GM23248 (cell line): ENCODE data around the gene PALD1. TPM values are rescaled to one million over a fixed set of nuclear protein-coding genes. Genes with fewer than 3 reads are reported as not detected.
A peak's percentile ranks its signal among the peaks of the same experiment; 100 is the strongest.

Experiments used
- DNase-seq: peaks from one replicate; pipeline ENCODE4 v3.0.0-alpha.2; 2015
- H2AFZ ChIP-seq: fragments of 200-600 bp; sonication (generic); 2 replicates; pipeline ENCODE4 v1.6.1; 2016; ENCODE audit warnings: antibody characterized with exemption
- H3F3A ChIP-seq: fragments of 200-600 bp; sonication (generic); 2 replicates; pipeline ENCODE4 v1.6.1; 2016; ENCODE audit warnings: mild to moderate bottlenecking, antibody characterized with exemption, mixed run types; ENCODE audit not compliant: insufficient read depth
- H3K27ac ChIP-seq: fragments of 200-600 bp; sonication (generic); 2 replicates; pipeline ENCODE4 v1.5.1; 2016; ENCODE audit warnings: mild to moderate bottlenecking
- H3K27me3 ChIP-seq: fragments of 200-600 bp; sonication (generic); replicated peaks from 2 replicates; pipeline ENCODE4 v1.6.1; 2016; ENCODE audit warnings: mild to moderate bottlenecking; ENCODE audit not compliant: insufficient read depth
- H3K36me3 ChIP-seq: fragments of 200-600 bp; sonication (generic); 2 replicates; pipeline ENCODE4 v1.6.1; 2016; ENCODE audit warnings: low read depth, mild to moderate bottlenecking
- H3K4me1 ChIP-seq: fragments of 200-600 bp; sonication (generic); 2 replicates; pipeline ENCODE4 v1.6.1; 2016; ENCODE audit warnings: mild to moderate bottlenecking; ENCODE audit not compliant: insufficient read depth
- H3K4me2 ChIP-seq: fragments of 200-600 bp; sonication (generic); one replicate; pipeline ENCODE4 v1.6.1; 2016; ENCODE audit warnings: mild to moderate bottlenecking; ENCODE audit not compliant: unreplicated experiment
- H3K4me3 ChIP-seq: fragments of 200-600 bp; sonication (generic); 2 replicates; pipeline ENCODE4 v1.5.1; 2016; ENCODE audit warnings: mild to moderate bottlenecking
- H3K79me2 ChIP-seq: fragments of 200-600 bp; sonication (generic); 2 replicates; pipeline ENCODE4 v1.6.1; 2016; ENCODE audit warnings: mild to moderate bottlenecking; ENCODE audit not compliant: insufficient read depth
- H3K9ac ChIP-seq: fragments of 200-600 bp; sonication (generic); 2 replicates; pipeline ENCODE4 v1.6.1; 2016; ENCODE audit warnings: mild to moderate bottlenecking
- H3K9me2 ChIP-seq: fragments of 200-600 bp; sonication (generic); 2 replicates; pipeline ENCODE4 v1.6.1; 2016; ENCODE audit warnings: mixed run types, mild to moderate bottlenecking, moderate library complexity; ENCODE audit not compliant: insufficient read depth
- H3K9me3 ChIP-seq: fragments of 200-600 bp; sonication (generic); one replicate; pipeline ENCODE4 v1.6.1; 2017; ENCODE audit warnings: low read depth
- H4K20me1 ChIP-seq: fragments of 200-600 bp; sonication (generic); 2 replicates; pipeline ENCODE4 v1.6.0; 2016; ENCODE audit not compliant: insufficient read depth
- EZH2 ChIP-seq: fragments of 200-600 bp; sonication (generic); IDR thresholded peaks from 2 replicates; pipeline ENCODE4 v1.6.1; 2018; ENCODE audit warnings: antibody characterized with exemption, mild to moderate bottlenecking; ENCODE audit not compliant: insufficient read depth, poor library complexity, severe bottlenecking
- EZH2phosphoT487 ChIP-seq: fragments of 200-600 bp; sonication (generic); IDR thresholded peaks from 2 replicates; pipeline ENCODE4 v1.6.1; 2018; ENCODE audit warnings: antibody characterized with exemption, moderate library complexity, mild to moderate bottlenecking, low read depth; ENCODE audit not compliant: insufficient read depth
- WGBS, 2 experiments: methylation state at CpG; one replicate each; pipeline ENCODE4 v1.1.6; 2015 to 2017; ENCODE audit warnings: low lambda C conversion rate in 2 of 2, low coverage in 1 of 2; ENCODE audit errors: missing lambda C conversion rate in 2 of 2; 5-methylcytosine and 5-hydroxymethylcytosine counted together
- in situ Hi-C: fragments of 300-500 bp; cut with MboI; formaldehyde crosslinking; loops from 2 replicates; pipeline ENCODE4 v1.15.0; 2020
- polyA plus RNA-seq: library from polyadenylated mRNA; unstranded; fragments of >200 nt; fragmentation: Nextera tagmentation; extraction: Ambion mirVana; gene quantifications from 2 replicates; pipeline ENCODE4 v1.2.1, GENCODE V29; 2016
- total RNA-seq: library from RNA; depleted of rRNA; stranded (reverse); fragments of >200 nt; shearing (Covaris generic); gene quantifications from 2 replicates; pipeline ENCODE4 v1.2.3, GENCODE V29; 2014

PALD1 gene
- total and polyA plus RNA-seq, 2 experiments from 2014 or later, result not detected

DNA sequence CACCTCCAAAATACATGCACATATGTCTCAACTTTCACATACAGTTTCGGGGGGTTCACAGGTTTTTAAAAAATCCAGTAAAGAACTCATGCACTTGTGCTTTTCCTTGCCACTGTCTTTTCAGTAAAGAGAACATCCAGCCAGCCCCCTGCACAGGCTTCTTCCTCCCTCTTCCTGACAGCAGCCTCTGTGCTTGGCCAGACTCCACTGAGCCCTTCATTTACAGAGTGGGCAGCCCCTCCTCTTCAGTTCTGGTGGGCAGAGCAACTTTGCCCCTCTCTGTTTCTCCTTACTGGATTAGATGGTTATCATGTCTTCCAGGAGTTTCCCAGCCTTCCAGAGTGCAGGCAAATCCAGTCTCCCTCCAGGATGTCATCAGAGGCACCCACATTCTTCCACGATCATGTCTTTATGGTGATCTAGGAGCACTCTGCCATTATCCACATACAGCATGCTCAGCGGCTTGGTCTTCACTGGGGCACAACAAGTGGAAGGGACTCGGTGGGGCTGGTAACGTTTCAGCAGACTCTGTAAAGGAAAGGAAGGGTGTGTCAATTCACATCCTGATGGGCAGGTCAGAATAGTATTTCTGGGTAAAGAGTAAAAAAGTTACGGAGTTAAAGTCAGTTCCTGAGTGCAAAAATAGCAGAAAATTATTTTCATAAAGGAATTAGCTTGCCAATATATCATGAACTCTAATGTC, 45.9 kb upstream of the PALD1 start:
- Histone ChIP-seq H3K27me3 (no peaks in the 10 kb centered on the region), H3K9ac (no peak overlapping the region), H3K9me2 (no peaks in the 10 kb centered on the region), H3K79me2 (no peaks in the 10 kb centered on the region), H2AFZ (no peak overlapping the region), H3K4me1 (peaks cover 26% of the 10 kb centered on the region), H3K9me3 (no peaks in the 10 kb centered on the region), H3F3A (peaks cover 40% of the 10 kb centered on the region), H3K36me3 (peaks cover 20% of the 10 kb centered on the region; the same call in 1 of the 2 replicates), H3K4me3 (no peak overlapping the region), H3K27ac (no peak overlapping the region), H4K20me1 (peaks cover 4% of the 10 kb centered on the region; the same call in 1 of the 2 replicates), H3K4me2 (no peak overlapping the region)
- in situ Hi-C loops, result no loop called here
- 74 to 77% methylated on average over 6 of the region's 6 CpGs for WGBS, 2 experiments
- TF ChIP-seq EZH2phosphoT487 (no peak), EZH2 (no peak)
- DNase-seq, result no peak

DNA sequence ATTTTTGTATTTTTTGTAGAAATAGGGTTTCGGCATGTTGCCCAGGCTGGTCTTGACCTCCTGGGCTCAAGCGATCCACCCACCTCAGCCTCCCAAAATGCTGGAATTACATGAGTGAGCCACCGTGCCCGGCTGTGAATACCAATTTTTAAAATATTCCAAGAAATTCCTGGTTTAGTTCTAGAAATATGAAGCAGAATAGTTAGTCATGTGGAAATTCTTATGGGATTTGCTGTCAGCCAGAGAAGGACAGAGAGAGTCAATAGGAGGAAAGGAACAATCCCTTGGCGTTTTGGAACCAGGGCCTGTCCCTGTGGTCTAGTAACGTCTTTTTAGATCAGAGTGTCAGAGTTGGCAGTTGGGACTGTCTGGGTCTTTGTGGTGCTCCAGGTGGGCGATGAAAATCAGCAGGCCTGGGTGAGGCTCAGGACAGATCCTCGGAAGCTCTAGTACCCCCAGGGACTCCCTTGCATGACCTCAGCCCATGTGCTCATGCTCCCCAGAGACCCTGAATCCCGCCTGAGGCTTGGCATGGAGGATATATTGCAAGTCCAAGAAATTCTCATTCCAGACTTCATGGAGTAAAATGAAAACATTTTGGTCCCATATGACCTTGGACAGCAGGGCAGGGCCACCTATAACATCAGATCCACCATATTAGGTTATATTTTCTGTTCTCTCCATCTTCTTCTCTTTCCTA, 44.8 kb upstream of the PALD1 start:
- no peaks in the 10 kb centered on the region for H3K79me2 ChIP-seq
- H4K20me1 ChIP-seq, result no peaks in the 10 kb centered on the region
- H3K9me2 ChIP-seq, result no peaks in the 10 kb centered on the region
- no peak overlapping the region for H3K4me2 ChIP-seq
- peak; percentile 70 for DNase-seq
- H3F3A ChIP-seq, result peaks cover 40% of the 10 kb centered on the region
- no peak overlapping the region for H2AFZ ChIP-seq
- WGBS, 2 experiments, result 18 to 19% methylated on average over 9 of the region's 9 CpGs
- no peak overlapping the region for H3K9ac ChIP-seq
- H3K4me3 ChIP-seq, result no peak overlapping the region
- peak overlapping the region; percentile 32 for H3K27ac ChIP-seq
- in situ Hi-C loops, result no loop called here
- TF ChIP-seq EZH2phosphoT487, result no peak
- TF ChIP-seq EZH2, result no peak
- peaks cover 14% of the 10 kb centered on the region; the same call in 1 of the 2 replicates for H3K36me3 ChIP-seq
- peaks cover 26% of the 10 kb centered on the region for H3K4me1 ChIP-seq
- H3K9me3 ChIP-seq, result no peaks in the 10 kb centered on the region
- H3K27me3 ChIP-seq, result 0 out of 2 replicates have a peak, but pooled peaks cover 5% of the 10 kb centered on the region

DNA sequence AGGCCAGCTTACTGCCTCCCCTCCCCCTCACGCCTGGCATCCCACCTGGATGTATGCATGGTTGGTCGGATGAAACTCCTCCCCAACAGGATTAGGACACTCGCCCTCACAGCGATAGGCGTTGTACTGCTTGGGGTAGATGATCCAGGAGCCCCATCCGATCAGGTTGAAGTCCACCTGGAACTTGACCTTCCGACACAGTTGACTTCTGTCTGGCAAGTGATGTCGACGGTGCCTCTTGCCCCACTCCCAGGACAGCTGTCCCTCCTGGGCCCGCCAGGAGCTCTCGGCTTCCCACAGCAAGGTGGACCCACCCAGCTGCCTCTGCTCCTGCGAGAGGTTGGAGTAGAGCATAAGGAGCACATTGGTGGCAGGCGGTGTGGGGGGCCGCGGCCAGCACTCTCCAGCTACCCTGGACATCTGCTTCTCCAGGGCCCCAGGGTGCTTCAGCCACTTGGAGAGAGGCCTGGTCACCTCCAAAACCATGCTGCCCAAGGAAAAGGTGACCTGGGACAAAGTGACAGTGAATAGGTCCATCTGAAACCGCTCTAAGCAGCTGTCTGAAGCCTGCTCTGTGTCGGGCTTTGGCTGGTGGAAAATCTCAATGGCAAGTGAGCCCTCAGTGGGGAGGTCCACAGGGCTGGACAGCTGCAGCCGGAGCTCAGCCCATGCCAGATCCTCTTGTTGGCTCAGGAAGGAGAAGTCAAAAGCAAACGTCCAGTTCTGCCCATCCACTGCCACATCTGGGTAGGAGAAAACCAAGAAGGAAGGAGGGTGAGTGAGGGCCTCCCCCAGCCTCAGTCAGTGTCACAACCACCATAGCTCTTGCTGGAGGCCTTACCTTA, 43.1 kb upstream of the PALD1 start:
- Histone ChIP-seq H2AFZ (no peak overlapping the region), H3K9me2 (no peaks in the 10 kb centered on the region), H3K9me3 (no peaks in the 10 kb centered on the region), H3K27me3 (peaks cover 19% of the 10 kb centered on the region), H3K4me1 (peaks cover 21% of the 10 kb centered on the region), H3K79me2 (no peaks in the 10 kb centered on the region), H3K36me3 (no peaks in the 10 kb centered on the region), H3K9ac (no peak overlapping the region), H3K4me2 (no peak overlapping the region), H3K27ac (no peak overlapping the region), H3F3A (peaks cover 35% of the 10 kb centered on the region), H3K4me3 (no peak overlapping the region), H4K20me1 (no peaks in the 10 kb centered on the region)
- TF ChIP-seq EZH2, result no peak
- TF ChIP-seq EZH2phosphoT487, result no peak
- whole genome bisulfite sequencing, 2 experiments, result 92 to 93% methylated on average over 19 of the region's 19 CpGs
- in situ Hi-C loops, result no loop called here
- DNase-seq, result no peak

DNA sequence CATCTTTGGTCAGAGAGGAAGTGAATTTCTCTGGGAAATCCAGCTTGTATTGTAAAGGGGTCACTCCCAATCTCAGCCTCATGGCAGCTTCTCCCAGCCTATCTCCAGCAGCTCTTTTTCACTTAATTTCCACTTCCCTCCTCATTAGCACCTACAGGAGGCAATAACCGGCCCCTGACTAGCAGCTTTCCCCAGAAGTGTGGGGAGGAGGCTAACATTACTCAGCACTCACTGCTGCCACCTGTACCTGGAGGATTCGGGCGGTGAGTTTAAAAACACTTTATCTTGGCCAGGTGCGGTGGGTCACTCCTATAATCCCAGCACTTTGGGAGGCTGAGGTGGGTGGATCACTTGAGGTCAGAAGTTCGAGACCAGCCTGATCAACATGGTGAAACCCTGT, 40.8 kb upstream of the PALD1 start:
- no peak overlapping the region for H3K4me2 ChIP-seq
- 67 to 81% methylated on average over 5 of the region's 5 CpGs for WGBS, 2 experiments
- H3F3A ChIP-seq, result peaks cover 17% of the 10 kb centered on the region
- no peaks in the 10 kb centered on the region for H4K20me1 ChIP-seq
- no peak overlapping the region for H3K4me3 ChIP-seq
- H3K9me3 ChIP-seq, result no peaks in the 10 kb centered on the region
- no peaks in the 10 kb centered on the region for H3K9me2 ChIP-seq
- no peak overlapping the region for H3K9ac ChIP-seq
- H3K27ac ChIP-seq, result no peak overlapping the region
- in situ Hi-C loops, result no loop called here
- TF ChIP-seq EZH2phosphoT487 (no peak), EZH2 (no peak)
- peaks cover 14% of the 10 kb centered on the region for H3K4me1 ChIP-seq
- peaks cover 41% of the 10 kb centered on the region for H3K27me3 ChIP-seq
- DNase-seq, result no peak
- H3K36me3 ChIP-seq, result no peaks in the 10 kb centered on the region
- H3K79me2 ChIP-seq, result no peaks in the 10 kb centered on the region
- no peak overlapping the region for H2AFZ ChIP-seq
